Measurements from ENCODE around the gene NPAS3.

The NPAS3 gene

GRCh38 chr14:33219957-33220356, 281.3 kb downstream of the NPAS3 start:
- H3K4me1 Mint-ChIP-seq: no peaks in the 10 kb centered on the region
- H3K9me3 Mint-ChIP-seq: peaks cover 8% of the 10 kb centered on the region
- DNase-seq (ENCODE audit: low spot score in 2 of 2) (no peak), ATAC-seq (ENCODE audit: low read depth) (no peak)
- H3K4me3 Mint-ChIP-seq: no peak overlapping the region
- peaks cover 1% of the 10 kb centered on the region for H3K27me3 Mint-ChIP-seq
- H3K36me3 Mint-ChIP-seq: no peaks in the 10 kb centered on the region
- no peak overlapping the region for H3K27ac Mint-ChIP-seq

- DNase-seq (ENCODE audit: low spot score in 2 of 2): no peak
- Mint-ChIP-seq H3K27me3 (no peaks in the 10 kb centered on the region), H3K9me3 (no peaks in the 10 kb centered on the region), H3K4me1 (no peaks in the 10 kb centered on the region), H3K27ac (no peak overlapping the region), H3K4me3 (no peak overlapping the region), H3K36me3 (no peaks in the 10 kb centered on the region)
- ATAC-seq (ENCODE audit: low read depth): no peak
Observed at GRCh38 chr14:33229269-33229929, 290.7 kb downstream of the NPAS3 start.

GRCh38 chr14:33230021-33230420, 291.3 kb downstream of the NPAS3 start:
- Mint-ChIP-seq H3K4me1 (no peaks in the 10 kb centered on the region), H3K36me3 (no peaks in the 10 kb centered on the region), H3K27me3 (no peaks in the 10 kb centered on the region), H3K9me3 (no peaks in the 10 kb centered on the region), H3K27ac (no peak overlapping the region), H3K4me3 (no peak overlapping the region)
- DNase-seq (ENCODE audit: low spot score in 2 of 2): no peak
- ATAC-seq (ENCODE audit: low read depth): no peak

- no peak for DNase-seq (ENCODE audit: low spot score in 2 of 2)
- no peaks in the 10 kb centered on the region for H3K36me3 Mint-ChIP-seq
- no peak overlapping the region for H3K4me3 Mint-ChIP-seq
- ATAC-seq (ENCODE audit: low read depth): no peak
- H3K4me1 Mint-ChIP-seq: no peaks in the 10 kb centered on the region
- no peak overlapping the region for H3K27ac Mint-ChIP-seq
- H3K27me3 Mint-ChIP-seq: no peaks in the 10 kb centered on the region
- H3K9me3 Mint-ChIP-seq: no peaks in the 10 kb centered on the region
Observed at GRCh38 chr14:33232031-33232430, 293.4 kb downstream of the NPAS3 start.

GRCh38 chr14:33237115-33237740, 298.5 kb downstream of the NPAS3 start:
- H3K4me3 Mint-ChIP-seq: no peak overlapping the region
- no peaks in the 10 kb centered on the region for H3K27me3 Mint-ChIP-seq
- no peaks in the 10 kb centered on the region for H3K4me1 Mint-ChIP-seq
- no peak overlapping the region for H3K27ac Mint-ChIP-seq
- DNase-seq (ENCODE audit: low spot score in 2 of 2) (no peak), ATAC-seq (ENCODE audit: low read depth) (no peak)
- peaks cover 1% of the 10 kb centered on the region for H3K9me3 Mint-ChIP-seq
- H3K36me3 Mint-ChIP-seq: no peaks in the 10 kb centered on the region

GRCh38 chr14:33239465-33239864, 300.8 kb downstream of the NPAS3 start:
- DNase-seq (ENCODE audit: low spot score in 2 of 2): no peak
- Mint-ChIP-seq H3K9me3 (peaks cover 1% of the 10 kb centered on the region), H3K36me3 (no peaks in the 10 kb centered on the region), H3K27me3 (no peaks in the 10 kb centered on the region), H3K4me1 (no peaks in the 10 kb centered on the region), H3K27ac (no peak overlapping the region), H3K4me3 (no peak overlapping the region)
- ATAC-seq (ENCODE audit: low read depth): no peak

- Mint-ChIP-seq H3K4me3 (no peak overlapping the region), H3K27me3 (no peaks in the 10 kb centered on the region), H3K27ac (no peak overlapping the region), H3K4me1 (no peaks in the 10 kb centered on the region), H3K36me3 (no peaks in the 10 kb centered on the region), H3K9me3 (peaks cover 4% of the 10 kb centered on the region)
- DNase-seq (ENCODE audit: low spot score in 2 of 2) (no peak), ATAC-seq (ENCODE audit: low read depth) (no peak)
Observed at GRCh38 chr14:33240466-33240865, 301.8 kb downstream of the NPAS3 start.

- Mint-ChIP-seq H3K4me1 (no peaks in the 10 kb centered on the region), H3K27me3 (no peaks in the 10 kb centered on the region), H3K27ac (no peak overlapping the region), H3K9me3 (peaks cover 4% of the 10 kb centered on the region), H3K36me3 (no peaks in the 10 kb centered on the region), H3K4me3 (no peak overlapping the region)
- ATAC-seq (ENCODE audit: low read depth) (no peak), DNase-seq (ENCODE audit: low spot score in 2 of 2) (no peak)
Observed at GRCh38 chr14:33241331-33241730, 302.7 kb downstream of the NPAS3 start.

- Mint-ChIP-seq H3K27ac (no peak overlapping the region), H3K36me3 (no peaks in the 10 kb centered on the region), H3K27me3 (no peaks in the 10 kb centered on the region), H3K9me3 (peaks cover 6% of the 10 kb centered on the region), H3K4me1 (no peaks in the 10 kb centered on the region), H3K4me3 (no peak overlapping the region)
- DNase-seq (ENCODE audit: low spot score in 2 of 2) (no peak), ATAC-seq (ENCODE audit: low read depth) (no peak)
Observed at GRCh38 chr14:33249233-33249820, 310.6 kb downstream of the NPAS3 start.

GRCh38 chr14:33250963-33251362, 312.3 kb downstream of the NPAS3 start:
- DNase-seq (ENCODE audit: low spot score in 2 of 2) (no peak), ATAC-seq (ENCODE audit: low read depth) (no peak)
- Mint-ChIP-seq H3K27ac (no peak overlapping the region), H3K36me3 (no peaks in the 10 kb centered on the region), H3K4me3 (no peak overlapping the region), H3K4me1 (no peaks in the 10 kb centered on the region), H3K9me3 (peaks cover 7% of the 10 kb centered on the region), H3K27me3 (no peaks in the 10 kb centered on the region)

GRCh38 chr14:33254342-33254741, 315.7 kb downstream of the NPAS3 start:
- no peak overlapping the region for H3K27ac Mint-ChIP-seq
- H3K4me1 Mint-ChIP-seq: no peaks in the 10 kb centered on the region
- H3K27me3 Mint-ChIP-seq: no peaks in the 10 kb centered on the region
- no peaks in the 10 kb centered on the region for H3K36me3 Mint-ChIP-seq
- ATAC-seq (ENCODE audit: low read depth): no peak
- H3K4me3 Mint-ChIP-seq: no peak overlapping the region
- peaks cover 5% of the 10 kb centered on the region for H3K9me3 Mint-ChIP-seq
- no peak for DNase-seq (ENCODE audit: low spot score in 2 of 2)

- Mint-ChIP-seq H3K4me1 (no peaks in the 10 kb centered on the region), H3K4me3 (no peak overlapping the region), H3K27me3 (no peaks in the 10 kb centered on the region), H3K36me3 (no peaks in the 10 kb centered on the region), H3K27ac (no peak overlapping the region), H3K9me3 (peaks cover 3% of the 10 kb centered on the region)
- no peak for ATAC-seq (ENCODE audit: low read depth)
- DNase-seq (ENCODE audit: low spot score in 2 of 2): no peak
Observed at GRCh38 chr14:33254861-33255395, 316.2 kb downstream of the NPAS3 start.

GRCh38 chr14:33257796-33258195, 319.1 kb downstream of the NPAS3 start:
- H3K4me1 Mint-ChIP-seq: no peaks in the 10 kb centered on the region
- DNase-seq (ENCODE audit: low spot score in 2 of 2): no peak
- H3K27ac Mint-ChIP-seq: no peak overlapping the region
- H3K4me3 Mint-ChIP-seq: no peak overlapping the region
- no peaks in the 10 kb centered on the region for H3K36me3 Mint-ChIP-seq
- peaks cover 7% of the 10 kb centered on the region for H3K9me3 Mint-ChIP-seq
- no peak for ATAC-seq (ENCODE audit: low read depth)
- H3K27me3 Mint-ChIP-seq: no peaks in the 10 kb centered on the region

- no peaks in the 10 kb centered on the region for H3K27me3 Mint-ChIP-seq
- DNase-seq (ENCODE audit: low spot score in 2 of 2) (no peak), ATAC-seq (ENCODE audit: low read depth) (no peak)
- peaks cover 8% of the 10 kb centered on the region for H3K9me3 Mint-ChIP-seq
- no peak overlapping the region for H3K27ac Mint-ChIP-seq
- peaks cover under 1% of the 10 kb centered on the region for H3K36me3 Mint-ChIP-seq
- H3K4me1 Mint-ChIP-seq: no peaks in the 10 kb centered on the region
- H3K4me3 Mint-ChIP-seq: no peak overlapping the region
Observed at GRCh38 chr14:33259764-33260163, 321.1 kb downstream of the NPAS3 start.

Measured in memory B cell (primary cell).